HUES48 (cell line): ENCODE results near the gene LPCAT1.
"Not testable (repeated sequence)": the region's sequence is repeated elsewhere in the genome, so short reads cannot be mapped to it uniquely, and the experiment has no call there.

ENCODE experiments used
- H3K27ac ChIP-seq: one replicate; pipeline ENCODE4 v1.7.0; 2013; ENCODE audit warnings: low read depth, low read length, inconsistent platforms
- H3K27me3 ChIP-seq: 2 replicates; pipeline ENCODE4 v1.6.1; 2013; ENCODE audit warnings: mild to moderate bottlenecking, low read length; ENCODE audit not compliant: control insufficient read depth, insufficient read depth
- H3K36me3 ChIP-seq: 2 replicates; pipeline ENCODE4 v1.6.1; 2013; ENCODE audit warnings: low read length; ENCODE audit not compliant: control insufficient read depth, insufficient read depth
- H3K4me1 ChIP-seq: 2 replicates; pipeline ENCODE4 v1.6.1; 2013; ENCODE audit warnings: mild to moderate bottlenecking, low read length; ENCODE audit not compliant: control insufficient read depth, insufficient read depth
- H3K4me3 ChIP-seq: 2 replicates; pipeline ENCODE4 v1.5.1; 2013; ENCODE audit warnings: mild to moderate bottlenecking, low read depth, low read length
- H3K9ac ChIP-seq: 2 replicates; pipeline ENCODE4 v1.6.1; 2013; ENCODE audit warnings: mild to moderate bottlenecking, low read depth, low read length, moderate library complexity
- H3K9me3 ChIP-seq: 2 replicates; pipeline ENCODE4 v1.6.1; 2013; ENCODE audit warnings: low read length; ENCODE audit not compliant: control insufficient read depth, insufficient read depth

The LPCAT1 gene

DNA sequence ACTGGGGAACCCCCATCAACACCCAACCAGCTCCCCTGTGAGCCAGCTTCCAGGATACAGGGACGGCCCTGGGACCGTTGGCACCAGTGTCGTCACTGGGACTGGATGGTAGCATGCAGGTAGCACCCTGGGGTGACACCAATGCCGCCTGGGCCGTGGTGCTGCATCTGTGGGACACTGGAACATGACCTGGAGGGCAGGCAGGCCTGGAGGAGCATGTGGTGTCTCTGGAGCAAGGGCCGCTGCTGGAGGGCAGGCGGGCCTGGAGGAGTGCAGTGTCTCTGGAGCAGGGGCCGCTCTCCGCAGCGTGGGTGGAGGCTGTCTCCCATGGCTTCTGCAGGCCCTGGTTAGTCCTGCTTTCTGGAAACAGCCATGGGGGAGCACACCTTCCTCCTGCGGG lies 13.1 kb downstream of the LPCAT1 start:
- Histone ChIP-seq H3K36me3 (peaks cover 73% of the 10 kb centered on the region), H3K4me3 (no peak overlapping the region), H3K27me3 (no peaks in the 10 kb centered on the region), H3K9me3 (no peaks in the 10 kb centered on the region), H3K27ac (no peak overlapping the region), H3K4me1 (peaks cover 56% of the 10 kb centered on the region), H3K9ac (no peak overlapping the region)

GRCh38 chr5:1510151-1510561 lies 13.6 kb downstream of the LPCAT1 start:
- H3K4me3 ChIP-seq, result no peak overlapping the region
- no peak overlapping the region for H3K27ac ChIP-seq
- no peaks in the 10 kb centered on the region for H3K27me3 ChIP-seq
- H3K4me1 ChIP-seq, result peaks cover 56% of the 10 kb centered on the region
- H3K9ac ChIP-seq, result no peak overlapping the region
- no peaks in the 10 kb centered on the region for H3K9me3 ChIP-seq
- H3K36me3 ChIP-seq, result peaks cover 73% of the 10 kb centered on the region

- H3K36me3 ChIP-seq, result peaks cover 73% of the 10 kb centered on the region
- H3K9ac ChIP-seq, result no peak overlapping the region
- no peak overlapping the region for H3K4me3 ChIP-seq
- H3K4me1 ChIP-seq, result peaks cover 55% of the 10 kb centered on the region
- no peaks in the 10 kb centered on the region for H3K9me3 ChIP-seq
- H3K27me3 ChIP-seq, result no peaks in the 10 kb centered on the region
- H3K27ac ChIP-seq, result no peak overlapping the region
Measured at GRCh38 chr5:1509346-1510085, 14.2 kb downstream of the LPCAT1 start.

GRCh38 chr5:1508659-1509290 lies 15.0 kb downstream of the LPCAT1 start:
- peaks cover 67% of the 10 kb centered on the region for H3K36me3 ChIP-seq
- H3K27me3 ChIP-seq, result no peaks in the 10 kb centered on the region
- no peak overlapping the region for H3K27ac ChIP-seq
- no peaks in the 10 kb centered on the region for H3K9me3 ChIP-seq
- H3K4me1 ChIP-seq, result peaks cover 52% of the 10 kb centered on the region
- H3K9ac ChIP-seq, result no peak overlapping the region
- H3K4me3 ChIP-seq, result no peak overlapping the region

DNA sequence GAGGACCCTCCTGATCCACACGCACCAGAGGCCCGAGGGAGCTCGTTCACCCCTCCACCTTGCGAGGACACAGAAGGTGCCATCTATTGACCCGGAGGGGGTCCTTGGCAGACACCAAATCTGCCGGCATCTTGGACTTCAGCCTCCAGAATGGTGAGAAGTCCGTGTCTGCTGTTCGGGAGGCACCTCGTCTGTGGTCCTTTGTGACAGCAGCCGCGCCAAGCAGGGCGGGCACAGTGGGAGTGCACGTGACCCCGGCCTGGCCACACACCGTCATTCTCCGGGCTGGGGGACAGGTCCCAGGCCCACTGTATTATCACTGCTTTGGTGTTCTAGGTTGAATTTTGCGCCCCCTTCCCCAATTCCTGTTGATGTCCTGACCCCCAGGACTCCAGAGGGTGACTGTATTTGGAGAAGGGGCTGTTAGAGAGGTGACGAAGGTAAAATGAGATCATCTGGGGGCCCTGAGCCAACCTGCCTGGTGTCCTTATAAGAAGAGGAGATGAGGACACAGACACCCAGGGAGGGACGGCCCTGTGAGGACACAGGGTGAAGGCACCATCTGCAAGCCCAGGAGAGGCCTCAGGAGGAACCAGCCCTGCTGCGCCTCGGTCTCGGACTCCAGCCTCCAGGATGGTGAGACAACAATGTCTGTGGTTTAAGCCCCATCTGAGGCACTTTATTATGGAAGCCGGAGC lies 15.7 kb downstream of the LPCAT1 start:
- peaks cover 62% of the 10 kb centered on the region for H3K36me3 ChIP-seq
- no peaks in the 10 kb centered on the region for H3K27me3 ChIP-seq
- peaks cover 50% of the 10 kb centered on the region for H3K4me1 ChIP-seq
- H3K4me3 ChIP-seq, result no peak overlapping the region
- no peak overlapping the region for H3K9ac ChIP-seq
- H3K9me3 ChIP-seq, result no peaks in the 10 kb centered on the region
- H3K27ac ChIP-seq, result no peak overlapping the region

GRCh38 chr5:1507457-1507856 lies 16.3 kb downstream of the LPCAT1 start:
- Histone ChIP-seq H3K27ac (no peak overlapping the region), H3K9me3 (no peaks in the 10 kb centered on the region), H3K4me3 (no peak overlapping the region), H3K27me3 (no peaks in the 10 kb centered on the region), H3K4me1 (peaks cover 48% of the 10 kb centered on the region), H3K9ac (no peak overlapping the region), H3K36me3 (peaks cover 55% of the 10 kb centered on the region)

- H3K9me3 ChIP-seq, result no peaks in the 10 kb centered on the region
- H3K4me1 ChIP-seq, result peaks cover 43% of the 10 kb centered on the region
- H3K27ac ChIP-seq, result no peak overlapping the region
- no peak overlapping the region for H3K9ac ChIP-seq
- no peak overlapping the region for H3K4me3 ChIP-seq
- H3K36me3 ChIP-seq, result peaks cover 51% of the 10 kb centered on the region
- H3K27me3 ChIP-seq, result no peaks in the 10 kb centered on the region
Measured at GRCh38 chr5:1507014-1507375, 16.8 kb downstream of the LPCAT1 start.

GRCh38 chr5:1506242-1507013 lies 17.3 kb downstream of the LPCAT1 start:
- Histone ChIP-seq H3K36me3 (peaks cover 45% of the 10 kb centered on the region), H3K4me3 (no peak overlapping the region), H3K4me1 (peaks cover 41% of the 10 kb centered on the region), H3K9me3 (no peaks in the 10 kb centered on the region), H3K9ac (no peak overlapping the region), H3K27ac (no peak overlapping the region), H3K27me3 (no peaks in the 10 kb centered on the region)

GRCh38 chr5:1505506-1506241 lies 18.1 kb downstream of the LPCAT1 start:
- Histone ChIP-seq H3K9me3 (no peaks in the 10 kb centered on the region), H3K36me3 (peaks cover 44% of the 10 kb centered on the region), H3K9ac (no peak overlapping the region), H3K27ac (no peak overlapping the region), H3K27me3 (no peaks in the 10 kb centered on the region), H3K4me1 (peaks cover 41% of the 10 kb centered on the region), H3K4me3 (no peak overlapping the region)

- not testable (repeated sequence) for H3K9me3 ChIP-seq, H3K4me3 ChIP-seq, H3K27ac ChIP-seq, H3K27me3 ChIP-seq, H3K9ac ChIP-seq
- Histone ChIP-seq H3K36me3 (peaks cover 44% of the 10 kb centered on the region), H3K4me1 (peaks cover 37% of the 10 kb centered on the region)
Measured at GRCh38 chr5:1505089-1505488, 18.7 kb downstream of the LPCAT1 start.
